ENCODE measurements around the gene ERF.
"Not testable (repeated sequence)": the region's sequence is repeated elsewhere in the genome, so short reads cannot be mapped to it uniquely, and the experiment has no call there.

Gene ERF

DNA sequence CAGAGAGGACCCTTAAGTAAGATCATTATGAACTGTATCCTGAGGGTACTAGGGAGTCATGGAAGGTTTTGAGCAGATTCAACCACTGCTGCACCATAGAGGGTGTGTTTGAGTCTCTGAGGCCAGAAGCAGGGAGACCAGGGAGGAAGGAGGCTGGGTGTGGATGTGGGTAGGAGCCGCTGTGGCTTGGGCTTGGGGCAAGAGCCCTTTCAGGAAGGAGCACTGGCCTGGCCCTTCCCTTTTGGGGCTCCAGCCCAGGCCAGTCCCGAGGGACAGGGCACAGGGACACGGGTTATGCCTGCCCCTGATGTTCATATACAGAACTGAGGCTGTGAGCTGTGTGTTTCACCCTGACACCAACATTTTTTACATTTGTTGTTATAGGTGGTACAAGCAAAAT lies 21.4 kb upstream of the ERF start:
- no peak overlapping the region for H3K4me3 ChIP-seq (ENCODE audit: low read depth, low read length)

DNA sequence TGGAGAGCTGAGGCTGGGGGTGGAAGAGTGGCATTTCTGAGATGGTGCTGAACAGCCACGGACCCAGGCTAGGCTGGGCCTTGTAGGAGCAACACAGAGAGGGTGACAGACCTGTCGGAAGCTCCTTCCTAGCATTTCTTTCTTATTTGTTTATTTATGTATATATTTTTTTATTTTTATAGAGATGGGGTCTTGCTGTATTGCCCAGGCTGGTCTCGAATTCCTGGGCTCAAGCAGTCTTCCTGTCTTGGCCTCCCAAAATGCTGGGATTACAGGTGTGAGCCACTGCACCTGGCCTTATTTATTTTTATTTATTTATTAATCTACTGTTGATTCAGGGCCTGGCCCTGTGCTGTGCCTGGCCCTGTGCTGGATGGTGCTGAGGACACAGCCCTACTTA lies 20.6 kb upstream of the ERF start:
- no peak overlapping the region for H3K4me3 ChIP-seq (ENCODE audit: low read depth, low read length)

- no peak overlapping the region for H3K4me3 ChIP-seq (ENCODE audit: low read depth, low read length)
Measured at GRCh38 chr19:42275103-42275502, 20.2 kb upstream of the ERF start.

GRCh38 chr19:42274065-42274682 lies 19.2 kb upstream of the ERF start:
- no peak overlapping the region for H3K4me3 ChIP-seq (ENCODE audit: low read depth, low read length)

GRCh38 chr19:42273407-42274064 lies 18.6 kb upstream of the ERF start:
- no peak overlapping the region for H3K4me3 ChIP-seq (ENCODE audit: low read depth, low read length)

DNA sequence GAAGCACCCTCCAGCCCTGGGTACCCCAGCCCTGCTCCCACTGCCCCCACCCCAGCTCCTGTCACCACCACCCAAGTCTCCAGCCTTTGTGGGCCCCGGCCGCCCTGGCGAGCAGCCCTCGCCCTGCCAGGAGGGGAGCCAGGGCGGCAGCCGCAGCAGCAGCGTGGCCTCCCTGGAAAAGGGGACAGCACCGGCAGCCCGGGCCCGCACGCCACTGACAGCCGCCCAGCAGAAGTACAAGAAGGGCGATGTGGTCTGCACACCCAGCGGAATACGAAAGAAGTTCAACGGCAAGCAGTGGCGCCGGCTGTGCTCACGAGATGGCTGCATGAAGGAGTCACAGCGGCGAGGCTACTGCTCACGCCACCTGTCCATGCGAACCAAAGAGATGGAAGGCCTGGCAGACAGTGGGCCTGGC lies 18.1 kb upstream of the ERF start:
- no peak overlapping the region for H3K4me3 ChIP-seq (ENCODE audit: low read depth, low read length)

DNA sequence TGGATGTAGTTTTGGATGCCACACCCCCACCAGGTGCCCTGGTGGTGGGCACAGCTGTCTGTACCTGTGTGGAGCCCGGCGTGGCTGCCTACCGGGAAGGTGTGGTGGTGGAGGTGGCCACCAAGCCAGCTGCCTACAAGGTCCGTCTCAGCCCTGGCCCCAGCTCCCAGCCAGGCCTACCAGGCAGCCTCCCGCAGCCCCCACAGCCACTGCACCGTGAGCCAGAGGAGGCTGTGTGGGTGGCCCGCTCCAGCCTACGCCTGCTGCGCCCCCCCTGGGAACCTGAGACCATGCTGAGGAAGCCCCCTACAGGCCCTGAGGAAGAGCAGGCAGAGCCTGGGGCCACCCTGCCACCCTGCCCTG lies 17.6 kb upstream of the ERF start:
- H3K4me3 ChIP-seq (ENCODE audit: low read depth, low read length) = no peak overlapping the region

DNA sequence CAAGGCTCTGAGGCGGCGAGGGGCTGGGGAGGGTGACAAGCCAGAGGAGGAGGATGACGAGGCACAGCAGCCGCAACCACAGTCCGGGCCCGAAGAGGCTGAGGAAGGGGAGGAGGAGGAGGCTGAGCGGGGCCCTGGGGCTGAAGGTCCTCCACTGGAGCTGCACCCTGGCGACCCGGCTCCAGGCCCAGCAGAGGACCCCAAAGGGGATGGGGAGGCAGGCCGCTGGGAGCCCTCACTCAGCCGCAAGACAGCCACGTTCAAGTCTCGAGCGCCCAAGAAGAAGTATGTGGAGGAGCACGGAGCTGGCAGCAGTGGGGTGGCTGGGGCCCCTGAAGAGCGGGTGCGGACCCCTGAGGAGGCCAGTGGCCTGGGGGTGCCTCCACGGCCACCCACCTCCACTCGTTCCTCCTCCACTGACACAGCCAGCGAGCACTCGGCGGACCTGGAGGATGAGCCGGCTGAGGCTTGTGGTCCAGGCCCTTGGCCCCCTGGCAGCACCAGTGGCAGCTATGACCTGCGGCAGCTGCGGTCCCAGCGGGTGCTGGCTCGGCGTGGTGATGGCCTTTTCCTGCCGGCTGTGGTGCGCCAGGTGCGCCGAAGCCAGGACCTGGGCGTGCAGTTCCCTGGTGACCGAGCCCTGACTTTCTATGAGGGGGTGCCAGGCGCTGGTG lies 17.1 kb upstream of the ERF start:
- H3K4me3 ChIP-seq (ENCODE audit: low read depth, low read length) = no peak overlapping the region

DNA sequence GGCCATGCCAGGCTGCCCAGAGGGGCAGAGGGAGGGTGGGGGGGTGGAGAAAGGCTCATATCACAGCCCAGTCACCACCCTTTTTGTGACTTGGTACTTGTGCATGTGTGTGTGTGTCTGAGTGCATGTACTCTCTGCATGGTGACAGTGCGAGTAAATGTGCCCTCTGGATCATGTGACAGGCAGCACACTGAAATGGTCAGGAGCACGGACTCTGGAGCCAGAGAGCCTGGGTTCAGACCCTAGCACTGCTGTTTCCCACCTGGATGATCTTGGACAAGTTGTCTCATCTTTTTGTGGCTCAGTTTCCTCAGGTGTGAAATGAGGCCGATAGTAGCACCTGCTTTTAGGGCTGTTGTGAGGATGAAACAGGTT lies 16.1 kb upstream of the ERF start:
- H3K4me3 ChIP-seq (ENCODE audit: low read depth, low read length) = no peak overlapping the region

DNA sequence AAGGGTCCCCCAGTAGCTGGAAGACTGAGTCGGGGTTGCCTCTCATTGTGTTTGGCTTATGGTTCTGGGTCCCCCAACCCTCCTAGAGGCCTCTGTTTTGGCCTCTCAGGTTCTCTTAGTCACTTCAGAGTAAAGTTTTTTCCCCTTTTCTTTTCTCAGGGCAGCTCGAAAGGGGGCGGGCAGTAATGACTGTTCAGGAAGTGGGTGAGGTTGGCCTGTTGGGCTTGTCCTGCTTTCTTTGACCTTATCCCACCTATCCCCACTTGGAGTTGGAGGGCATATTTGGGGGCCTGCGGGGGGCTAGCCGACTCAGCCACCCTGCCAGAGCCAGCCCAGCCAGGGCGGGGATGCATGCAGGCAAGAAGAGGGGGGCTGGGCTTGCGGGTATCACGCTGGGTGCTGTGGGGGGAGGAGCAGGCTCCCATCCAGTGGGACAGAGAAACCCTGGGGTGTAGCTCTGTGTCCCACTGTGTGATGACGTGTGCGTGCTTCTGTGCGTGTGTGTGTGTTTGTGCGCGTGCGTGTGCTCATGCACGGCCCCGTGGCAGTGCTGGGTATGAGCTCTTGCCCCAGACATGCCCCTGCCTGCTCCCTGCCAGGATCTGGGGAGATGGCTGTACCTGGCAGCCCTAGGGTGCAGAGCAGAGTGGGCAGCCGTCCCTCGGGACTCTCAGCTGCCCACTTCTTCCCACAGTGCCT lies 15.6 kb upstream of the ERF start:
- H3K4me3 ChIP-seq (ENCODE audit: low read depth, low read length) = no peak overlapping the region

- peak overlapping the region; percentile 35 for H3K4me3 ChIP-seq (ENCODE audit: low read depth, low read length)
Measured at GRCh38 chr19:42269478-42270345, 14.8 kb upstream of the ERF start.

GRCh38 chr19:42268704-42269477 lies 14.0 kb upstream of the ERF start, which contains the start of gene CIC:
Gene CIC (plus strand): TSS chr19:42269252. CDS start chr19:42271784, 2,532 bp downstream.
- H3K4me3 ChIP-seq (ENCODE audit: low read depth, low read length) = peak within 1 kb of the TSS; percentile 95

DNA sequence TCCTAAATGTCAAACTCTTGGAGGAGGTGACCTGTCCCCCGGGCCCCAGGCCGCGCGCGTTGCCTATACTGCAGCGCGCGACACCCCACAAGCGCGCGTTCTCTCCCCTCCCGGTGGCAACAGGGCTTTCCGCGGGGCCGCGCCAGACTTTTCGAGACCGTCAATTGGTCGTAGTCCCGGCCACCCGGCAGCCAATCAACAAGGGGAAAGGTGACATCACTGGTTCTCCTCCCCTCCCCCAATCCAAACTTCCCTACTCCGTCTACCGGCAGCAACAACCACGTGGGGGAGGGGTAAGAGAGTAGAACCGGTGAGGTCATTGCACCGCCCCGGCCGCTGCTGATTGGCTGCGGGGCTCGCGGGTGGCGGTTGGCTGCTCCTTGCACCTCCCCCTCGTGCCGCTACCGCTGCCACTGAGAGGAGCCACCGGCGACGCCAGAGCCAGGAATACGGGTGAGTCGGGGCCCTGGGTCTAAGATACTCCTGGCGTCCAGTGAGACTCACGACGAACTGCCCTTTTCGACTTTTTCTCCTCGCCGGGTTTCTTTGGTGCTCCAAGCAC lies 13.3 kb upstream of the ERF start:
- H3K4me3 ChIP-seq (ENCODE audit: low read depth, low read length) = peak overlapping the region; percentile 95

- H3K4me3 ChIP-seq (ENCODE audit: low read depth, low read length) = peak overlapping the region; percentile 95
Measured at GRCh38 chr19:42267644-42268141, 12.8 kb upstream of the ERF start.

DNA sequence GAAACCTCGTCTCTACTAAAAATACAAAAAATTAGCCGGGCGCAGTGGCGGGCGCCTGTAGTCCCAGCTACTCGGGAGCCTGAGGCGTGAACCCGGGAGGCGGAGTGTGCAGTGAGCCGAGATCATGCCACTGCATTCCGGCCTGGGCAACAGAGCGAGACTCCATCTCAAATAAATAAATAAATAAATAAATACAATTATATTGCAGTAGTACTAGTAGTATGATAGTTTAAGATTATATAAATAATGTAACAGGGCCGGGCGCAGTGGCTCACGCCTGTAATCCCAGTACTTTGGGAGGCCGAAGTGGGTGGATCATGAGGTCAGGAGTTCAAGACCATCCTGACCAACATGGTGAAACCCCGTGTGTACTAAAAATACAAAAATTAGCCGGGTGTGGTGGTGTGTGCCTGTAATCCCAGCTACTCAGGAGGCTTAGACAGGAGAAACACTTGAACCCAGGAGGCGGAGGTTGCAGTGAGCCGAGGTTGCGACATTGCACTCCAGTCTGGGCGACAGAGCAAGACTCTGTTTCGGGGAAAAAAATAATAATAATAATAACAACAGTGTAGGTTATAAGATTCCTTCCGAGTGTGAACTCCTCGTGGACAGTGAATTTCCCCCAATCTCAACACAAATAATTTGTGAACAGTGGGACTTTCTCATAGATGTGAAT lies 12.1 kb upstream of the ERF start:
- H3K4me3 ChIP-seq (ENCODE audit: low read depth, low read length) = not testable (repeated sequence)

- not testable (repeated sequence) for H3K4me3 ChIP-seq (ENCODE audit: low read depth, low read length)
Measured at GRCh38 chr19:42266105-42266504, 11.2 kb upstream of the ERF start.

GRCh38 chr19:42261763-42262162 lies 6.8 kb upstream of the ERF start:
- no peak overlapping the region for H3K4me3 ChIP-seq (ENCODE audit: low read depth, low read length)

GRCh38 chr19:42257842-42258241 lies 2.9 kb upstream of the ERF start:
- H3K4me3 ChIP-seq (ENCODE audit: low read depth, low read length) = not testable (repeated sequence)
